Measurements from ENCODE around the gene MRTO4. TPM values are rescaled to one million over a fixed set of nuclear protein-coding genes. Genes with fewer than 3 reads are reported as not detected.
"Not testable (repeated sequence)": the region's sequence is repeated elsewhere in the genome, so short reads cannot be mapped to it uniquely, and the experiment has no call there.

Gene MRTO4
- total RNA-seq, 2 donors from 2014 or later = 8.8 to 29.6 TPM

- H3K4me3 ChIP-seq = no peak overlapping the region
- no peaks in the 10 kb centered on the region for H3K4me1 ChIP-seq (ENCODE audit: control insufficient read depth in 1 of 2, low read depth in 2 of 2)
- H3K27me3 ChIP-seq (replicated peaks; ENCODE audit: insufficient read depth) = no peaks in the 10 kb centered on the region
- TF ChIP-seq CTCF (IDR thresholded peaks at IDR 0.05) = no peak
- no peak overlapping the region for H3K27ac ChIP-seq
- no peak for DNase-seq (ENCODE audit: low spot score)
- ATAC-seq (ENCODE audit: insufficient number of reproducible peaks, low FRiP score, low read depth) = no peak
- no peaks in the 10 kb centered on the region for H3K36me3 ChIP-seq
- H3K9me3 ChIP-seq = no peaks in the 10 kb centered on the region
Observed at GRCh38 chr1:19274636-19275035, 23.0 kb downstream of the MRTO4 start.

GRCh38 chr1:19283891-19284290 is 32.3 kb downstream of the MRTO4 start:
- DNase-seq (ENCODE audit: low spot score) (no peak), ATAC-seq (ENCODE audit: insufficient number of reproducible peaks, low FRiP score, low read depth) (no peak)
- H3K27ac ChIP-seq = no peak overlapping the region
- no peak overlapping the region for H3K4me3 ChIP-seq
- no peaks in the 10 kb centered on the region for H3K36me3 ChIP-seq
- no peaks in the 10 kb centered on the region for H3K27me3 ChIP-seq (replicated peaks; ENCODE audit: insufficient read depth)
- H3K9me3 ChIP-seq = no peaks in the 10 kb centered on the region
- peaks cover 0 to 1% of the 10 kb centered on the region in 2 donors for H3K4me1 ChIP-seq (ENCODE audit: control insufficient read depth in 1 of 2, low read depth in 2 of 2)
- no peak for TF ChIP-seq CTCF (IDR thresholded peaks at IDR 0.05)

GRCh38 chr1:19284881-19285280 is 33.3 kb downstream of the MRTO4 start:
- Histone ChIP-seq H3K27ac (no peak overlapping the region), H3K4me3 (no peak overlapping the region), H3K4me1 (ENCODE audit: control insufficient read depth in 1 of 2, low read depth in 2 of 2) (peaks cover 0 to 5% of the 10 kb centered on the region in 2 donors), H3K9me3 (no peaks in the 10 kb centered on the region), H3K27me3 (replicated peaks; ENCODE audit: insufficient read depth) (no peaks in the 10 kb centered on the region), H3K36me3 (no peaks in the 10 kb centered on the region)
- no peak for TF ChIP-seq CTCF (IDR thresholded peaks at IDR 0.05)
- DNase-seq (ENCODE audit: low spot score) (no peak), ATAC-seq (ENCODE audit: insufficient number of reproducible peaks, low FRiP score, low read depth) (no peak)

GRCh38 chr1:19285366-19285765 is 33.8 kb downstream of the MRTO4 start:
- not testable (repeated sequence) for H3K4me3 ChIP-seq; H3K36me3 ChIP-seq; H3K9me3 ChIP-seq; H3K27ac ChIP-seq; ATAC-seq (ENCODE audit: insufficient number of reproducible peaks, low FRiP score, low read depth); DNase-seq (ENCODE audit: low spot score); H3K27me3 ChIP-seq (replicated peaks; ENCODE audit: insufficient read depth); H3K4me1 ChIP-seq (ENCODE audit: control insufficient read depth in 1 of 2, low read depth in 2 of 2)

GRCh38 chr1:19285807-19286206 is 34.2 kb downstream of the MRTO4 start:
- not testable (repeated sequence) for H3K27me3 ChIP-seq (replicated peaks; ENCODE audit: insufficient read depth); DNase-seq (ENCODE audit: low spot score); H3K27ac ChIP-seq

GRCh38 chr1:19287436-19288185 is 36.0 kb downstream of the MRTO4 start:
- Histone ChIP-seq H3K27me3 (replicated peaks; ENCODE audit: insufficient read depth) (no peaks in the 10 kb centered on the region), H3K36me3 (no peaks in the 10 kb centered on the region), H3K27ac (no peak overlapping the region), H3K4me1 (ENCODE audit: control insufficient read depth in 1 of 2, low read depth in 2 of 2) (peaks cover 0 to 5% of the 10 kb centered on the region in 2 donors), H3K4me3 (no peak overlapping the region), H3K9me3 (no peaks in the 10 kb centered on the region)
- ATAC-seq (ENCODE audit: insufficient number of reproducible peaks, low FRiP score, low read depth) = no peak
- TF ChIP-seq CTCF (IDR thresholded peaks at IDR 0.05) = no peak
- no peak for DNase-seq (ENCODE audit: low spot score)

More at GRCh38 chr1:19285807-19286206, 34.2 kb downstream of the MRTO4 start:
- not testable (repeated sequence) for H3K36me3 ChIP-seq; H3K4me1 ChIP-seq (ENCODE audit: control insufficient read depth in 1 of 2, low read depth in 2 of 2); H3K9me3 ChIP-seq; H3K4me3 ChIP-seq; ATAC-seq (ENCODE audit: insufficient number of reproducible peaks, low FRiP score, low read depth)

- H3K27ac ChIP-seq; ATAC-seq (ENCODE audit: insufficient number of reproducible peaks, low FRiP score, low read depth); DNase-seq (ENCODE audit: low spot score): not testable (repeated sequence)
Observed at GRCh38 chr1:19288324-19289241, 37.0 kb downstream of the MRTO4 start, which contains the start of gene AKR7A3. Gene AKR7A3, minus strand, starts transcription at chr1:19288770. Its CDS starts 61 bp downstream, at chr1:19288709.

More at GRCh38 chr1:19288324-19289241, 37.0 kb downstream of the MRTO4 start, which contains the start of gene AKR7A3:
- H3K9me3 ChIP-seq; H3K4me1 ChIP-seq (ENCODE audit: control insufficient read depth in 1 of 2, low read depth in 2 of 2); H3K36me3 ChIP-seq; H3K27me3 ChIP-seq (replicated peaks; ENCODE audit: insufficient read depth): not testable (repeated sequence)
- peak within 1 kb of the TSS; percentile 76 for H3K4me3 ChIP-seq
